ENCODE results near the gene CERCAM. TPM values are rescaled to one million over a fixed set of nuclear protein-coding genes. Genes with fewer than 3 reads are reported as not detected.
A peak's percentile ranks its signal among the peaks of the same experiment; 100 is the strongest.

The CERCAM gene
- total and polyA plus RNA-seq, 2 of the 13 experiments (the other 11 are each of a cell fraction or from before 2014, with no cell fraction given): 9.0 to 17.1 TPM

DNA sequence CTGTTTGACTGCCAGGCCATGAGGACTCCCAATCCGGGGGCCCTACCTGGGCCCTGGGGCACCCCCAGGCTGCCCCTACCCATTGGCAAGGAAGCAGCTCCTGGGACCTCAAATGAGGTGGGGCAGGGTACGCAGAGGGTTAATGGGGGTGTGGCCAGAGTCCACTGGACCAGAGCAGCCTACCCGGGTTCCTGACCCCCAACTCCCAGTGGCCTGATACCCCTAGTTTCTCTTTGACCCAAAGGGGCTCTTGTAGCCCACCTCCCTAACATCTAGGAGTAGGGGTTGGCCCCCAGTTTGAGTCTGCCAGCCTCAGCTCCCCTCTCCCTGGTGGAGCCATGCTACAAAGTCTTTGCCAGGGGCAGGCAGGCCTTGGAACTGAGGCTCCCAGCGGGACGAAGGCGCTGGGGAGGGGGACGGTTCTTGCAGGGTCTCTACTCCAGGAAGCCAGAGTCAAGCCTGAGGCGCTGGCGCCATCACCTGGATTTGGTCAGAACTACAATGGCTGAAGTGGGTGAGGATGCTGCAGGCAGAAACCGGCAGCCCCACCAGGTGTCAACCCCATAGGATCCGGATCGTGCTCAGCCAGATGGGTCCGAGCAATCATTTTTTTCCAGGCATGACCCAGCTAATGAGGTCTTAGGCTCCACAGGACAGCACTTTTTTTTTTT lies 8.4 kb upstream of the CERCAM start:
- no peak for FAIRE-seq
- in situ Hi-C loops (cut with HindIII; ENCODE audit: extremely low pct_ligation_motif_present, low pct_unique_long_range_greater_than_20kb) (loop anchor here (5.0 kb wide), 2 partner anchors 50 to 115 kb away; no protein-coding TSS in a partner anchor), intact Hi-C loops (cut with micrococcal nuclease; ENCODE audit: unreplicated experiment) (loop anchor here (1.0 to 5.0 kb wide), 3 partner anchors 41 to 115 kb away; partner anchors contain the start of gene URM1)
- CTCF ChIA-PET (ENCODE audit: low intra/inter-chr PET ratio, low total read pairs): interaction anchor here (0.7 to 2.0 kb wide), 3 partner anchors 41 to 117 kb away, joined by 3 to 24 read pairs (median 3); partner anchors contain the start of gene URM1
- Histone ChIP-seq H4K20me1 (ENCODE audit: insufficient read depth, low read length) (no peaks in the 10 kb centered on the region), H3K4me1 (ENCODE audit: insufficient read depth, low read length) (peaks cover 44% of the 10 kb centered on the region), H3K9ac (ENCODE audit: insufficient read depth, low read depth, low read length) (no peak overlapping the region), H3K9me3 (ENCODE audit: low read length) (no peaks in the 10 kb centered on the region), H3K79me2 (ENCODE audit: insufficient read depth, low read length) (no peaks in the 10 kb centered on the region), H2AFZ (ENCODE audit: low read length) (no peak overlapping the region), H3K4me2 (ENCODE audit: low read depth, low read length) (0 out of 2 replicates have a peak overlapping the region, but pooled peaks have one; percentile 37), H3K27me3 (ENCODE audit: control insufficient read depth in 1 of 2, insufficient read depth in 2 of 2, low read length in 2 of 2) (peaks cover 1 to 7% of the 10 kb centered on the region in 2 experiments; a peak in 3 of 5 replicates), H3K4me3 (replicated peaks in 1 of 3; ENCODE audit: insufficient read depth in 1 of 3, low read depth in 2 of 3, low read length in 3 of 3) (peak overlapping the region in 1 of 3 experiments; percentile 26; a peak in 1 of 6 replicates), H3K36me3 (replicated peaks in 1 of 2; ENCODE audit: control insufficient read depth in 1 of 2, insufficient read depth in 2 of 2, low read length in 2 of 2) (no peaks in the 10 kb centered on the region), H3K27ac (ENCODE audit: extremely low read length, insufficient read depth, low read length) (no peak overlapping the region)
- POLR2A ChIA-PET: interaction anchor here (1.2 kb wide), 1 partner anchor 50 kb away, joined by 4 read pairs; no protein-coding TSS in a partner anchor
- peak; percentile 58 for DNase-seq (ENCODE audit: low spot score)
- WGBS (ENCODE audit: low lambda C conversion rate): 0% methylated on average over 10 of the region's 13 CpGs
- peak; percentile 71 for ATAC-seq
- no TSS peak for BruUV-seq (replicated peaks)
- no peak for TF ChIP-seq ZNF747 (CRISPR knock-in tag; IDR thresholded peaks at IDR 0.05; ENCODE audit: borderline replicate concordance)
- TF ChIP-seq, protein P1, sequence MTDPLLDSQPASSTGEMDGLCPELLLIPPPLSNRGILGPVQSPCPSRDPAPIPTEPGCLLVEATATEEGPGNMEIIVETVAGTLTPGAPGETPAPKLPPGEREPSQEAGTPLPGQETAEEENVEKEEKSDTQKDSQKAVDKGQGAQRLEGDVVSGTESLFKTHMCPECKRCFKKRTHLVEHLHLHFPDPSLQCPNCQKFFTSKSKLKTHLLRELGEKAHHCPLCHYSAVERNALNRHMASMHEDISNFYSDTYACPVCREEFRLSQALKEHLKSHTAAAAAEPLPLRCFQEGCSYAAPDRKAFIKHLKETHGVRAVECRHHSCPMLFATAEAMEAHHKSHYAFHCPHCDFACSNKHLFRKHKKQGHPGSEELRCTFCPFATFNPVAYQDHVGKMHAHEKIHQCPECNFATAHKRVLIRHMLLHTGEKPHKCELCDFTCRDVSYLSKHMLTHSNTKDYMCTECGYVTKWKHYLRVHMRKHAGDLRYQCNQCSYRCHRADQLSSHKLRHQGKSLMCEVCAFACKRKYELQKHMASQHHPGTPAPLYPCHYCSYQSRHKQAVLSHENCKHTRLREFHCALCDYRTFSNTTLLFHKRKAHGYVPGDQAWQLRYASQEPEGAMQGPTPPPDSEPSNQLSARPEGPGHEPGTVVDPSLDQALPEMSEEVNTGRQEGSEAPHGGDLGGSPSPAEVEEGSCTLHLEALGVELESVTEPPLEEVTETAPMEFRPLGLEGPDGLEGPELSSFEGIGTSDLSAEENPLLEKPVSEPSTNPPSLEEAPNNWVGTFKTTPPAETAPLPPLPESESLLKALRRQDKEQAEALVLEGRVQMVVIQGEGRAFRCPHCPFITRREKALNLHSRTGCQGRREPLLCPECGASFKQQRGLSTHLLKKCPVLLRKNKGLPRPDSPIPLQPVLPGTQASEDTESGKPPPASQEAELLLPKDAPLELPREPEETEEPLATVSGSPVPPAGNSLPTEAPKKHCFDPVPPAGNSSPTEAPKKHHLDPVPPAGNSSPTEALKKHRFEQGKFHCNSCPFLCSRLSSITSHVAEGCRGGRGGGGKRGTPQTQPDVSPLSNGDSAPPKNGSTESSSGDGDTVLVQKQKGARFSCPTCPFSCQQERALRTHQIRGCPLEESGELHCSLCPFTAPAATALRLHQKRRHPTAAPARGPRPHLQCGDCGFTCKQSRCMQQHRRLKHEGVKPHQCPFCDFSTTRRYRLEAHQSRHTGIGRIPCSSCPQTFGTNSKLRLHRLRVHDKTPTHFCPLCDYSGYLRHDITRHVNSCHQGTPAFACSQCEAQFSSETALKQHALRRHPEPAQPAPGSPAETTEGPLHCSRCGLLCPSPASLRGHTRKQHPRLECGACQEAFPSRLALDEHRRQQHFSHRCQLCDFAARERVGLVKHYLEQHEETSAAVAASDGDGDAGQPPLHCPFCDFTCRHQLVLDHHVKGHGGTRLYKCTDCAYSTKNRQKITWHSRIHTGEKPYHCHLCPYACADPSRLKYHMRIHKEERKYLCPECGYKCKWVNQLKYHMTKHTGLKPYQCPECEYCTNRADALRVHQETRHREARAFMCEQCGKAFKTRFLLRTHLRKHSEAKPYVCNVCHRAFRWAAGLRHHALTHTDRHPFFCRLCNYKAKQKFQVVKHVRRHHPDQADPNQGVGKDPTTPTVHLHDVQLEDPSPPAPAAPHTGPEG (CRISPR knock-in tag; IDR thresholded peaks at IDR 0.05): no peak
- TF ChIP-seq FOXA1 (IDR thresholded peaks at IDR 0.05): no peak
- no peak for TF ChIP-seq FOXA1 (CRISPR knock-in tag; IDR thresholded peaks at IDR 0.05)
- no peak for TF ChIP-seq CBX5 (CRISPR knock-in tag; IDR thresholded peaks at IDR 0.05; ENCODE audit: borderline replicate concordance)
- TF ChIP-seq ZNF224 (CRISPR knock-in tag; IDR thresholded peaks at IDR 0.05): no peak
- TF ChIP-seq ZNF598 (CRISPR knock-in tag; IDR thresholded peaks at IDR 0.05; ENCODE audit: borderline replicate concordance): no peak
- no peak for TF ChIP-seq HDAC6 (IDR thresholded peaks at IDR 0.05; ENCODE audit: low read depth, low read length)
- no peak for TF ChIP-seq MAFK (conservative IDR thresholded peaks at IDR 0.05 in 1 of 2, IDR thresholded peaks at IDR 0.05 in 1 of 2; ENCODE audit: low read length in 2 of 2)
- TF ChIP-seq, protein P2, sequence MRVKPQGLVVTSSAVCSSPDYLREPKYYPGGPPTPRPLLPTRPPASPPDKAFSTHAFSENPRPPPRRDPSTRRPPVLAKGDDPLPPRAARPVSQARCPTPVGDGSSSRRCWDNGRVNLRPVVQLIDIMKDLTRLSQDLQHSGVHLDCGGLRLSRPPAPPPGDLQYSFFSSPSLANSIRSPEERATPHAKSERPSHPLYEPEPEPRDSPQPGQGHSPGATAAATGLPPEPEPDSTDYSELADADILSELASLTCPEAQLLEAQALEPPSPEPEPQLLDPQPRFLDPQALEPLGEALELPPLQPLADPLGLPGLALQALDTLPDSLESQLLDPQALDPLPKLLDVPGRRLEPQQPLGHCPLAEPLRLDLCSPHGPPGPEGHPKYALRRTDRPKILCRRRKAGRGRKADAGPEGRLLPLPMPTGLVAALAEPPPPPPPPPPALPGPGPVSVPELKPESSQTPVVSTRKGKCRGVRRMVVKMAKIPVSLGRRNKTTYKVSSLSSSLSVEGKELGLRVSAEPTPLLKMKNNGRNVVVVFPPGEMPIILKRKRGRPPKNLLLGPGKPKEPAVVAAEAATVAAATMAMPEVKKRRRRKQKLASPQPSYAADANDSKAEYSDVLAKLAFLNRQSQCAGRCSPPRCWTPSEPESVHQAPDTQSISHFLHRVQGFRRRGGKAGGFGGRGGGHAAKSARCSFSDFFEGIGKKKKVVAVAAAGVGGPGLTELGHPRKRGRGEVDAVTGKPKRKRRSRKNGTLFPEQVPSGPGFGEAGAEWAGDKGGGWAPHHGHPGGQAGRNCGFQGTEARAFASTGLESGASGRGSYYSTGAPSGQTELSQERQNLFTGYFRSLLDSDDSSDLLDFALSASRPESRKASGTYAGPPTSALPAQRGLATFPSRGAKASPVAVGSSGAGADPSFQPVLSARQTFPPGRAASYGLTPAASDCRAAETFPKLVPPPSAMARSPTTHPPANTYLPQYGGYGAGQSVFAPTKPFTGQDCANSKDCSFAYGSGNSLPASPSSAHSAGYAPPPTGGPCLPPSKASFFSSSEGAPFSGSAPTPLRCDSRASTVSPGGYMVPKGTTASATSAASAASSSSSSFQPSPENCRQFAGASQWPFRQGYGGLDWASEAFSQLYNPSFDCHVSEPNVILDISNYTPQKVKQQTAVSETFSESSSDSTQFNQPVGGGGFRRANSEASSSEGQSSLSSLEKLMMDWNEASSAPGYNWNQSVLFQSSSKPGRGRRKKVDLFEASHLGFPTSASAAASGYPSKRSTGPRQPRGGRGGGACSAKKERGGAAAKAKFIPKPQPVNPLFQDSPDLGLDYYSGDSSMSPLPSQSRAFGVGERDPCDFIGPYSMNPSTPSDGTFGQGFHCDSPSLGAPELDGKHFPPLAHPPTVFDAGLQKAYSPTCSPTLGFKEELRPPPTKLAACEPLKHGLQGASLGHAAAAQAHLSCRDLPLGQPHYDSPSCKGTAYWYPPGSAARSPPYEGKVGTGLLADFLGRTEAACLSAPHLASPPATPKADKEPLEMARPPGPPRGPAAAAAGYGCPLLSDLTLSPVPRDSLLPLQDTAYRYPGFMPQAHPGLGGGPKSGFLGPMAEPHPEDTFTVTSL (CRISPR knock-in tag; IDR thresholded peaks at IDR 0.05; ENCODE audit: borderline replicate concordance): no peak
- no peak for TF ChIP-seq PCBP2 (optimal IDR thresholded peaks at IDR 0.05; ENCODE audit: low read depth, low read length, poor library complexity, severe bottlenecking)
- TF ChIP-seq ZNF124 (CRISPR knock-in tag; IDR thresholded peaks at IDR 0.05): no peak

Measured in HepG2 (cell line).